GM12875 (cell line): Measurements from ENCODE around the gene LFNG.

ENCODE experiments used
- H3K4me3 ChIP-seq: one replicate; pipeline ENCODE4 v1.5.1; 2011; ENCODE audit warnings: low read depth, low read length, control low read depth
- CTCF ChIP-seq: IDR thresholded peaks from 2 replicates; pipeline ENCODE4 v1.5.1; 2011; ENCODE audit warnings: low read depth, mild to moderate bottlenecking, control low read depth, inconsistent platforms, low read length, moderate library complexity, borderline replicate concordance; ENCODE audit not compliant: insufficient read depth

LFNG gene

GRCh38 chr7:2478800-2479199 is 40.8 kb upstream of the LFNG start:
- no peak for TF ChIP-seq CTCF
- no peak overlapping the region for H3K4me3 ChIP-seq

- H3K4me3 ChIP-seq = no peak overlapping the region
- TF ChIP-seq CTCF = no peak
These were observed 40.1 kb upstream of the LFNG start for GRCh38 chr7:2479276-2480069.

- TF ChIP-seq CTCF = no peak
These were observed 39.5 kb upstream of the LFNG start for GRCh38 chr7:2480070-2480408.

GRCh38 chr7:2481195-2481594 is 38.4 kb upstream of the LFNG start:
- TF ChIP-seq CTCF = no peak

More at GRCh38 chr7:2480070-2480408, 39.5 kb upstream of the LFNG start:
- no peak overlapping the region for H3K4me3 ChIP-seq

GRCh38 chr7:2482725-2483451 is 36.7 kb upstream of the LFNG start:
- TF ChIP-seq CTCF = peak; percentile 14; the same call in 1 of the 2 replicates
- no peak overlapping the region for H3K4me3 ChIP-seq

More at GRCh38 chr7:2481195-2481594, 38.4 kb upstream of the LFNG start:
- no peak overlapping the region for H3K4me3 ChIP-seq

GRCh38 chr7:2483494-2483893 is 36.1 kb upstream of the LFNG start:
- no peak for TF ChIP-seq CTCF
- H3K4me3 ChIP-seq = no peak overlapping the region

GRCh38 chr7:2484868-2485267 is 34.7 kb upstream of the LFNG start:
- no peak overlapping the region for H3K4me3 ChIP-seq

More at GRCh38 chr7:2484868-2485267, 34.7 kb upstream of the LFNG start:
- TF ChIP-seq CTCF = no peak
